Activated CD4-positive, alpha-beta T cell treated with anti-CD3 and anti-CD28 coated beads, Interleukin-2, amount 50 U/mL, for 16 hours (primary cell): ENCODE measurements around the gene FAM20C.

Experiments
- DNase-seq: peaks from one replicate; pipeline ENCODE4 v3.0.0-alpha.2; 2020

Gene FAM20C

DNA sequence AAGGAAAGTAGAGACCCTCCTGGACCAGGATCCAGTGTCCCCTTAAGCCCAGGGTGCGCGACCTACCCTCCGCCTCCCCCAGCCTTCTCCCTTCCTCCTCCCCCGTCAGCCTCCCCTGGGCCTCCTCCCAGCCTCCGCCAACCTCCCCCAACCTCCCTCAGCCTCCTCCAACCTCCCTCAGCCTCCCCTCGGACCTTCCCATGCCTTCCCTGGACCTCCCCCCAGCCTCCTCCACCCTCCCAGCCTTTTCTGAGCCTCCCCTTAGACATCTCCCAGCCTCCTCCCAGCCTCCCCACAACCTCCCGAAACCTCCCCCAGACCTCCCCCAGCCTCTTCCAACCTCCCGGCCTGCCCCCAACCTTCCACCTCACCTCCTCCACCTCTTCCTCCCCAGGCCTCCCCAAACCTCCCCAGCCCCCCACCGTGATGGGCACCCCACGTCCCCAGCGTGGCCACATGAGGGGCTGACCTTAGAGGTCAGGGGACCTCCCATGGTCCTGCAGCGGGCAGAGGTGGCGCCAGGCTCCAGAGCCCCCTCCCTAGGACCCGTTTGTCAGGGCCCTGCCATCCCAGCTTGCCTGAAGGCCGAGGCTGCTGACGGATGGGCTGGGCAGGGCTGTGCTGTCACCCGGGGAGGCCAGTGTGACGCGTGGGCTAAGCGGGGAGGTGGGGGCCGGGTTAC, 18.8 kb downstream of the FAM20C start:
- DNase-seq, result no peak

DNA sequence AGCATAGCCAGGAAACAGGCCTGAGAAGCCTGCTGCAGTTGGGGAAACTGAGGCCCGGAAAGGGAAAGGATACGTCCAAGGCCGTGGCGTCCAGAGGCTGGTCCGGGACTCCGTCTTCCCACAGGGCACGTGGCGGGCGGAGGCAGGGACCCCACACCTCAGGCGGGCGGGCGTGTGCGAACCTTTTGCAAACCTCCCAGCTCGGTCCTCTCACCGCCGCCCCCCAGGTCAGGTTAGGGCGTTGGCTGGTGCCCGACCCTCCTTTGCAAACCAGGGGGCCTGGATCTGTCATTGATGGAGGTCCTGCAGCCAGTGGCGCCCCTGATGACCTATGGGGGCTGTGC, 19.3 kb downstream of the FAM20C start:
- no peak for DNase-seq

DNA sequence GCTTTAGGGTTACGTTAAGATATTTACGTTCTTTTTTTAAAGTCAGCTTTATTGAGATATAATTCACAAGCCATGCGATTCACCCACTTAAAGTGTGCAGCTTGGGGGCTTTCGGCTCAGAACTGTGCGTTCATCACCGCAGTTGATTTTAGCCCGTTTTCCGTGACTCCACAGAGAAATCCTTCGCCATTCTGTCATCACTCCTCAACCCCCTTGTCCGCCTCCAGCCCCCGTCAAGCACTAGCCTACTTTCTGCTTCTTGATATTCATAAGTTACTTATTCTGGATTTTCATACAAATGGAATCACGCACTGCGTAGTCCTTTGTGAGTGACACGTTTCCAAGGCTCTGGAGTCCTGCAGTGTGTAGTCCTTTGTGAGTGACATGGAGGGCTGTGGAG, 20.4 kb downstream of the FAM20C start:
- DNase-seq, result no peak

DNA sequence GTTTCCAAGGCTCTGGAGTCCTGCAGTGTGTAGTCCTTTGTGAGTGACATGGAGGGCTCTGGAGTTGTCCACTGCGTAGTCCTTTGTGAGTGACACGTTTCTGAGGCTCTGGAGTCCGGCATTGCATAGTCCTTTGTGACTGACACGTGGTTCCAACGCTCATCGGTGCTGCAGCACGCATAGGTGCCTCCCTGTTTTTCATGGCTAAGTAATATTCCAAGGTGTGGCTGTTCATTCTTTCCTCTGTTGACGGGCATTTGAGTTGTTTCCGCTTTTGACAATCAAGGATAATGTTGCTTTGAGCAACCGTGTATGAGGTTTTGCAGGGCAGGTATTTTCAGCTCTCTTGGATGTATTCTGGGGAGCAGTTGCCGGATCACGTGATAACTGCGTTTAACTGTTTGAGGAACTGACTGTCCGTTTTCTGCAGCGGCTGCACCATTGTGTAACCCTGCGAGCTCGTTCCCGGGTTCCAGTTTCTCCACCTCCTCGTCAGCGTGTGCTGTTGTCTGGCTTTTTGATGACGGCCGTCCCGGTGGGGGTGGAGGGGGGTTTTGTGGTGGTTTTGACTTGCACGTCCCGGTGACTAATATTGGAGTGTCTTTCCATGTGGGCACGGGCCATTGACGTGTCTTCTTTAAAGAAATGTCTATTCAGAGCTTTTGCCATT, 21.1 kb downstream of the FAM20C start:
- no peak for DNase-seq

DNA sequence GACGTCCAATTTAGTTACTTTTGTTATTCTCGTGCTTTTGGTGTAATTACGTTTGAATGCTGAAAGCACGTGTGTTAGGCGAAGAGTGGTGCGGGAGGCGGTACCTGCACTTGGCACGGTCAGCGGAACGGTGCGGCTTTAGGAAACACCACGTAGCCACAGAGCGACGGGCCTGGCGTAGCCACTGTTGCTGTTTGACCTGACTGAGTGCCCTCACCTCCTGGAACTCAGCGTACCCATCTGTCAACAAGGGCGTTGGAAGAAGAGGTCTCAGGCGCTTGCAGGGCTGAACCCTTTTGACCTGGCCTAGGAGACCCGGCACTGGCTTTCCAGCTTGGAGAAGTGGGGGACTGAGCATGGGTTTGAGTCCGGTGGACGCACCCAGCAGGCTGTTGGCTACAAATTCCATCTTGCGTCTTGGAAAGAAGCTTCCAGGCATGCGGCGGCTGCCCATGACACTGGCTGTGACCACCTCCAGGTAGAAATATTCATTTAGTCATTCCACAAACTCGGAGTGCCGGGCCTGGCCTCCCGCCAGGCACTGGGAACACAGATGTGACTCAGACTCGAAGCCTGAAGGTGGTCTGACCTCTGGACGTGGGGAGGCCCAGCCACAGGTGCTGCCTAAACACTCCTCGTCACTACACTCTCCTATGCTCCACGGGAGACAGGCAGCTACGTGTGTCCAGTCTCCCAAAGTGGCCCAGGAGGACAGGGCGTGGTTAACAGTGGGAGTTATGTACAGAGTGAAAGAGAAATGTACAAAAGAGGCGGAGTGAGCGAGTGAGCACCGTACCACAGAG, 22.2 kb downstream of the FAM20C start:
- DNase-seq, result no peak

DNA sequence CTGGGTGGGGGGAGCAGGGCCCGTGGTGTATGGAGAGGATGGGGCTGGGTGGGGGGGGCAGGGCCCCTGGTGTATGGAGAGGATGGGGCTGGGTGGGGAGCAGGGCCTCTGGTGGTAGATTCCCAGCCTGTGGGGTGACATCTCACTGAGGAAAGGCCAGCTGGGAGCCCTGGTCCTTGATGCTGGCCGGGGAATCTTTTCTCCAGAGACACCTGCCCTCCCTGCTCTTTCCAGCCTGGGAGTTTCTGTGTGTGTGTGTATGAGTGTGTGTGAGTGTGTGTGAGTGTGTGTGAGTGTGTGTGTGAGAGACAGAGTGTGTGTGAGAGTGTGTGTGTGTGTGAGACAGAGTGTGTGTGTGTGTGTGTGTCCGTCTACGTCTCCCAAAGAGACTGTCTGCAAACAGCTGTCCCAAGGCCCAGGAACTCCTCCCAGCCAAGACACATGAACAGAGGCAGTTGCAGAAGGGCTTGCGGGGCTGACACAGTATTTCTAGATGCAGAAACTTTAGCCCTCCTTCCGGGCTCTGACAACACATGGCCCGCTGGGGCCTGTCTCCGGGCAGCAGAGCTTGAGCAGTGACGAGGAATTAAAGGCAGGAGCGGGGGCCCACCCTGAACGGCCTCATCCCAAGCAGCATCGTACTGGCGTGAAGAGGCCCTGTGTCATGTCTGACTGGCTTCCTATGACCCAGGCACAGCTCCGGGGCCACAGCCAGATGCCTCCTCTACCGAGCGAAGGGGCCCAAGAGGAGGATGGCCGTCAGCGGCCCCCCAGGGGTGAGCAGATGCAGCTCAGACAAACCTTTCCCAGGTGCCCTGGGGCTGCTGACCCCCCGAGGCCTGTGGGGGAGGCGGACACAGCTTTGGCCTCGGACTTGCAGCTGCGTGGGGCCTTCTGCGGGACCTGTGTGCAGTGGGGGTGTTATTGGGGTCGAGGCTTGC, 24.3 kb downstream of the FAM20C start:
- DNase-seq, result no peak

DNA sequence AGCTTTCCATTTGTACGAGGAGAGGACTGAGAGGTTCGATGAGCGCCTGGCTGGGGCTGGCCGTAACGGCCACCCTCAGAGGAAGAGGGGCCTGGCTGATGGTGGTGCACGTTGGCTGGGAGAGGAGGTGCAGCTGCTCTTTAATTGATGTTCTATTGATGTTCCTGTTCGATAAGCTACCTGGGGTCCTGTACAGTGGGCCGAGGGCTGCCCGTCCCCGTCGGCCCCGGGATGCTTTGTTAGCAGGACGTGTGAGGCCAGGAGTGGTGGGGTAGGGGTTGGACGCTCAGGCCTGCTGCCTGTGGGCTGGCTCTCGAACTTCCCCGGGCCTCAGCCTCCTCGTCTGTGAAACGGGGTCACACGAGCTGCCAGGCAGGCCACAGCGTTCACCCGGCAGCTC, 25.4 kb downstream of the FAM20C start:
- DNase-seq, result no peak

DNA sequence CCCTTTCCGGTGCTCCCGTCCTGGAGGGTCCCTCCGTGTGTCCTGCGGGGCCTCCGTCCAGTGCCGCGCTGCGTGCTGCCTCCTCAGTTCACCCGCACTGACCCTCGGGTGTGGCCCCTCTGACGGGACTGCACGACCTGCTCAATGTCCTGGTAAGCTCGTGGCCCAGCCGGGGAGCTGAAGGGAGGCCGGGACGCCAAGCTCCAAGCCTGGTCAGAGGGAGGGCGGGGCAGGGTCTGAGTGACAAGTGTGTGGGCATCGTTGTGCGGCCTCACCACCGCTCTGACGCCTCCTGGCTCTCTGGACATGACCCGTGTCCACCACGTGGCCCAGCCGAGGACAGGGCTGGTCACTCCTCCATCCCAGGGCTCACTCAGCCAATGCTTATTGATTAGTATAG, 25.9 kb downstream of the FAM20C start:
- DNase-seq, result no peak

DNA sequence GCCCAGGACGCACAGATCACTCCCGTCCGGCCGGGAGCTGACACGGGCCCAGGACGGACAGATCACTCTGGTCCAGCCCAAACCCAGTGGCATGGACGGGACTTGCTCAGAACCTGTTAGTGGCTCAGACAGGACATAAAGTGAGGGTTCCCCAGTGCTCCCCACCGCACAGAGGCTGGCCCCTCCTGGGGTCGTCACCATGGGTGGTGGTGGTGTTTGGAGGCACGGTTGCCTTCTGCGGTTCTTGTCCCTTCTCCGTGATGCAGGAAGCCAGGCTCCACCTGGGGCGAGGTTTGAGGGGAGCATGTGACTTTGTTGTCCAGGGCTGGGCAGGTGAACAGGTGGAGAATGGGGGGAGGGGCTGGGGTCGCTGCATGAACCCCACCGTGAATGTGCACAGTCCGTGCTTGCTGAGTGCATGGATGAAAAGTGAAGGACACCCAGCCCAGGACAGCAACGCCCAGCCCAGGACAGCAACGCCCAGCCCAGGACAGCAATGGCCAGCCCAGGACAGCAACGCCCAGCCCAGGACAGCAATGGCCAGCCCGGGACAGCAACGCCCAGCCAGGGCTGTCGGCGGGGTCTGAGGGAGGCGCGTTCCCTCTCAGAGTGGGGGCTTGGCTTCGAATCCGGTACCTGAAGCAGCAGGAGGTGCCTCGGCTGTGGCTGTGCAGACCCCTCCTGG, 26.7 kb downstream of the FAM20C start:
- no peak for DNase-seq

DNA sequence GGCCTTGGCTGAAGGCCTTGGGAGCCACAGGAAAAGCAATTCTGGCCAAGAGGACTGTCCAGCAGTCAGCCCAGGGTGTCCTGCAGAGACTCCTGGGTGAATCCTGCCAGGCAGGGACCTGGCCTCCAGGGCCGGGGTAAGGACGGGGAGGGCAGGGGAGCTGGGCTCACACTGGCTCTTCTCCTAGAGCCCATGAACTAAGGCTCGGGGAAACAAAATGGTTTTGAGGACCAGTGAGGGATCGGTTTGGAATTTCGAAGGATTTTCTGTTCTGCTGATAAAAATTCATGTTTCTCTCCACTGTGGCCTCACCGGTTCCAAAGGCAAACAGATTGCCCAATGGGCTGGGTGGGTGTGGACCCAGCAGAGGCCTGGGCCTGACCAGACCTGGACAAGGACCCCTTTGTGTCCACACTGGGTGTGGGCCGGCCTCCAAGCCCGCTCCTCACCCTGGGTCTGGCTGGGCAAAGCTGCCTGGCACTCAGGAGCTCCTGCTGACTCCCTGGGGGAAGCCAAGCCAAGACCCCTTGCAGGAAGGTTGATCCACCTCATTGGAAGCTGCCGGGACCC, 27.3 kb downstream of the FAM20C start:
- DNase-seq, result no peak

DNA sequence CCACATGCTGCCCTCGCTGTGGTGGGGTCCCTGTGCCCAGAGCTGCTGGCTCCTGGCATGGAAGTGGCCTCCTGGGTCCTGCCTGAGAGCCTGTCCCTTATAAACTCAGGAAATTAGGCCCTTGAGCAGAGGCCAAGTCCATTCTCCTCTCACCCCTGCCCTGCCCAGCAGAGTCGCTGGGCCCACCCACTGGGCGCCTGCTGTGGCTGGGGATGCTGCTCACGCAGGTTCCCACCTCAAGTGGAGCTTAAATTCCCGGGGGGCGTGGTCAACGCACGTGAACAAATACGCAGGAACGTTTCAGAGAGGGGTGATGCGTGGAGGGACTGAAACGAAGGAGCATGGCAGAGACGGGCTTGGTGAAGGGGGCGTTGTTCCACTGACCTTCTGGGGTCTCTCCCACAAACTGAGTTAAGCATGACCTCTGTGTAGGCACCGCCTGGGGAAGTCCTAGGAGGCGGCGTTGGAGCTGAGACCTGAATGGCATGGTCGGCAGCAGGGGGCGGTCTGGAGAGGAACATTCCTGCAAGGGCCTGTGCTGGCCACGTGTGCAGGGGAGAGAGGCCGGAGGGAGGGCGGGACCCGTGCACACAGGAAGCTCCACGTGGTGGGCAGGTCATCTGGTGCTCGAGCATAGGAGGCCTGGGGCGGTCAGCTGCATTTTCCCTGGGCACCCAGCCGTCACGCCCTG, 27.9 kb downstream of the FAM20C start:
- no peak for DNase-seq

DNA sequence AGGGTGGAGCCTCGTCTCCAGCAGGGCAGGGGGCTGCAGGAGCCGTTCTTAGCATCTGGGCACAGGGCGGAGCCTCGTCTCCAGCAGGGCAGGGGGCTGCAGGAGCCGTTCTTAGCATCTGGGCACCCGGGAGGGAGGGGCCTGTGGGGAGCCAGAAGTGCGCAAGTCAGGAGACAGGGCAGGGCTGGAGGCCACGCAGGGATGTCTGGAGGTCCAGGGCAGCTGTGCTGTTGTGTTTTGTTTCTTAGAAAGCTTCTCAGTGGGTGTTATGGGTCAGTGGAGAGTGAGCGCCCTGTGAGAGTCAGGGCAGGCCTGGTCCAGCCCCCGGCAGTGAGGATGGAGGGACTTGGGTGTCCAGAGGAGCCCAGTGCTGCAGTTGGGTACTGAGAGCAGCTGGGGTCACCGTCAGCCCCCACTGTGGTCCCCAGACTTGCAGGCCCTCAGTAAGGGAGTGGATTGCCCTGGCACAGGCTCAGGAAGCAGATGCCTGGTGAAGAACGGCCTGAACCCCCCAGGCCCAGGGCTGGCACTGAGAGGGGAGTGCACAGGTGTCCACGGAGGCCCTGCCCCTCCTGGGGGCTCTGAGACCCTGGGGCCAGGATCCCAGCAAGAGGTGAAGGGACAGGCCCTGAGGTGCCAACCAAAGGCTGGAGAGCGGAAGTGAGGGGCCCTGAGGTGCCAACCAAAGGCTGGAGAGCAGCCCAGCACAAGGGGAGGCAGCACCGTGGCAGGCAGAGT, 29.8 kb downstream of the FAM20C start:
- no peak for DNase-seq

DNA sequence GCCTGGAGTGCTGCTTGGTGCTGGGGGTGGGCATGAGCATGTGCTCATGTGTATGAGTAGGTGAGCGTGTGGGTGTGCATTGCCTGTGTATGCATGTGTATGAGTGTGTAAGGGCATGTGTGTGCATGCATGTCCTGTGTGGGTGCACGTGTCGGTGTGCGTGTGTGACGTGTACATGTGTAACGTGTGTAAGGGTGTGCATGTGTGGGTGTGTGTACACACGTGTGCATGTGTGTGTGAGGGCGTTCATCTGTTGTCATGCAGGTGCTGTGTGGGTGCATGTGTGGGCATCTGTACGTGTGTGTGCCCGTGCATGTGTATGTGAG, 30.3 kb downstream of the FAM20C start:
- no peak for DNase-seq

DNA sequence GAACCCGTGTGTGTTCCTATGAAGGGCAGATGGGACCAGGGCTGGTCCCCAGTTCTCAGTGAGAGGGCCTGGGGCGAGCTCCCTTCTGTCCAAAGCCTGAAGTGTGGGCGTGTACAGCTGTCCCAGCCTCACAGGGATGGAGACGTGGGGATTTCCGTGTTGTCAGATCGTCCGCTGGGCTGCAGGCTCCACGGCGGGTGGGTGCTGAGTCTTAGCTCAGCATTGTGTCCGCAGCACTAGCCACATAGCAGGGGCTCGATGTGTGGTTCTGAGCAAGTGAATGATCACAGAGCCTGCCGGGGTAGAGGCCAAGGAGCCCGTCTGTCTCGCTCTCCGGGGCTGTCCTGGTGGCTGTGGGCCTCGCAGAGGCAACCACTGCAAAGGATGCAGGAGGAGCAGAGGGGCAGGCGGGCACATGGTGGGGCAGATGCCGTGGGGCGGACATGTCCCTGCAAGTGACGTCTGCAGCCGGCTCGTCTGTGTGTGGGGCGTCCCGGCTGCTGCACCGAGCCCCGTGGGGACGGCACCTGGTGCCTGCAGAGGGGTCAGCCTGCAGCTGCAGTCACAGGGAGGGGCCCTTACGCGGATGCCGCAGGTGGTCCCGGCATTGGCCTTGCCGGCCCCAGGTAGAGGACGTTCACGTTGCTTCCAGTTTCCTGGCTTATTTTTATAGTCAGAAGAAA, 30.9 kb downstream of the FAM20C start:
- DNase-seq, result no peak

DNA sequence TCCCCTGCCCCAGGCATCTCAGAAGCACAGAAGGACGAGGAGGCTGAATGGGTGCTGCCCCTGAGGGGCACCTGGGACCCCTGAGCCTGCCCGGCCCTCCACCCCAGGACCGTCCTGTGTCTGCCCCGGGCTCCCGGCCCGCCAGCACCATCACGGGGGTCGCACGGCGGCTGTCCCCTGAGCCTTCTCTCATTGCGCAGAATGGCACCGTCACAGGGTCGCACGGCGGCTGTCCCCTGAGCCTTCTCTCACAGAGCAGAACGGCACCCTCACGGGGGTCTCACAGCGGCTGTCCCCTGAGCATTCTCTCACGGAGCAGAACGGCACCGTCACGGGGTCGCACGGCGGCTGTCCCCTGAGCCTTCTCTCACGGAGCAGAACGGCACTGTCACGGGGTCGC, 31.5 kb downstream of the FAM20C start:
- no peak for DNase-seq

DNA sequence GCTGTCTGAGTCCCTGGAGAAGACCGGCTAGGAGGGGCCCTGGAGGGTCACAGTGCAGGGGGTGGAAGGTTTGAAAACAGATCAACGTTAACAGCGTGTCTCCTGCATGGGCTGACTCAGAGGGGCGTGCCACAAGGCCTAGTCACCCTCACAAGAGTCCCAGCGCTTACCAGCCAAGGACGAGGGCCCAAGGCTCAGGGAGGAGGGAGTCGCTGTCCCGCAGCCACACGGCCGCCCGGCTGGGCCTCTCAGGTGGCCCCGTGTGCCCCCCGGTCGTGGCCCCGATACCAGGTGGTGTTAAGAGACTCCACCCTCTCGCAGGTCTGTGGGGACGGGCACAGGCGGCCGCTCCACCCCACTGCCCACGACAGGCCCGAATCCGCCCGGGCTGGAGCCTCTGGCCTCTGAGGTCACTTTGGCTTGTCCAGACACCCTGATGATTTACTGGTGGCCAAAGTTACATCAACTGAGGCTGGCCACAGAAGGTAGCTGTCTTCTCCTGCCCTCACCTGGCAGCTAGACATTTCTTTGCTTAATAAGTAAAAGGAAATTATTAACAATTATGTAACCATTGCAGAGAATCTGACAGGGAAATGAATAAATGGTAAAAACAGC, 34.0 kb downstream of the FAM20C start:
- no peak for DNase-seq

DNA sequence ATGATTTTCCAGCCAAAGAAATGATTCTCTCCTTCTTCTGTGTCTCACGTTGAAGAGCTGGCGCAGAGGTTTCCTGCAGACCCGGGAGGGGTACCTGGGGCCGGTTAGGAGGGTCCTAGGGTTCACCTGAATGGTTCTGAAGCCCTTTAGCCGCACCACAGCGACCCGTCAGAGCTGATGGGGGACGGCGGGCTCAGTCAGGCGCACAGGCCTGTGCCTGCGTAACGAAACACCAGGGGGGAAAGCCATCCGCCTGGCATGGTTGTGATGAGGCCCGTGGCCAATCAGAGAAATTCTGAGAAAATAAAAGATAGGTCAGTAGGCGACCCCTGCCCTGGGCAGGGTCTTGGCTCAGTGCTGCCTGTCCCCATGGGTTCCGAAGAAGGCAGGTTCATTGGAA, 35.6 kb downstream of the FAM20C start:
- DNase-seq, result no peak

DNA sequence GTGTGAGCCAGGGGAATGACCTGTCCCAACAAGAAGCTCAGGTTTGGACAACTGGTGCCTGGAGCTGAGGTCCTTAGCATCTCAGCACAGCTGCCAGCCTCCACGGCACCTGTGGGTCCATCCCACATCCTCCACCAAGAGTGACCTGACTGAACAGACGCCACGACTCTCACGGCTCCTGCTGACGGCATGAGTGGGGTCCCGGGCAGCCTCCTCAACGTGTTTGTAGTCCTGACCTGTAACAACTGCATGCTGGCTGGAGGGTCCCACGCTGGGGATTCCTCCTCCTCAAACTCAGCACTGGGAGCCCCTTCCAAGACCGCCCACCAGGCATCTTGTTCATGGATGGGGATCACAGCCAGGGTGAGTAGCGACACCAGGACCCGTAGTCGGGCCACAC, 36.2 kb downstream of the FAM20C start:
- no peak for DNase-seq

DNA sequence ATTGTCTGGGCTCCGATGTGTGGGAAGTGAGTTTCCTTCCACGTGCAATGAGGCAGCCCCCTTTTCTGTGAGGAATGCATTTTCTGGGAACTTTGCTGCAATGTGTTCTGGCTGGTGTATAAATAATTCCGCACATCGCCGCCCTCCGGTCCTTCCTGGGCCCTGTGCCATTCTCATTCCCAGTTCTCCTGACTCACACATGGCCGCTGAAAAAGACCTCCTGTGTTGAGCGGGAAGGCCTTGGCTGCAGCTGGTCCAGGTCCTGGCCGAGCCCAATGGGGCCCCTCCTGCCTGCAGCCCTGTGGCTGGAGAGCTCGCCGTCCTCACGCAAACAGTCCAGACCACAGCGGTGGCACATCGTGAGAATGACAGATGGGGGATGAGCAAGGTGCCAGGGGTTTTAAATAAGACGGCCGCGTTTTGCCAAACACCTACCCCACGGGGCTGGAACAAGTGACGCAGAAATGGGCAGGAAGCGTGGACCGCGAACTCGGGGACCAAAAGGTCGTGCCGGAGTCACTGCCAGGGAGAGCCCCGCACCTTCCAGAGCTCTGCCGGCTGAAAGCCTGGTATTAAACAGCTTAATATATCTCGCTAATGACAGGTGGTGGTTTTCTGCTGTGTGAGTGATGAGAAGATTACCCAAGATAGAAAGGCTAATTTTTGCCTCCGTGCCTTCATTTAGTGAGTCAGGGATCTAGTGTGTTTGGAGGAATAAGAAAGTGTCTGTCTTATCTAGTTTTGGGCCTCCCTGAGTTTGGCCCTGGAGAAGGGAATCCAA, 37.0 kb downstream of the FAM20C start:
- DNase-seq, result no peak
